HepG2 (cell line): ENCODE data around the gene PARP3. TPM values are rescaled to one million over a fixed set of nuclear protein-coding genes. Genes with fewer than 3 reads are reported as not detected.

Experiments
- BORCS8-MEF2B ChIP-seq: sonication (generic); formaldehyde crosslinking; IDR thresholded peaks from 2 replicates; pipeline ENCODE4 v1.8.0; 2022; ENCODE audit warnings: mild to moderate bottlenecking, missing genetic modification reagents
- CSRNP2 ChIP-seq: sonication (generic); formaldehyde crosslinking; conservative IDR thresholded peaks from 2 replicates; pipeline ENCODE4 v1.8.0; 2022; ENCODE audit warnings: low read depth, missing genetic modification reagents
- FUBP1 ChIP-seq: sonication (generic); formaldehyde crosslinking; IDR thresholded peaks from 2 replicates; pipeline ENCODE4 v1.5.1; 2020; ENCODE audit warnings: missing genetic modification reagents, mild to moderate bottlenecking, borderline replicate concordance
- GABPA ChIP-seq, 2 experiments: IDR thresholded peaks; 2 replicates each; pipeline ENCODE4 v1.6.1; 2011 to 2016; ENCODE audit warnings: low read depth in 2 of 2, low read length in 1 of 2, missing biosample characterization in 1 of 2, missing genetic modification characterization in 1 of 2
- GATA4 ChIP-seq: sonication (generic); IDR thresholded peaks from 2 replicates; pipeline ENCODE4 v1.6.1; 2016; ENCODE audit warnings: antibody characterized with exemption, low read depth, borderline replicate concordance
- HIVEP1 ChIP-seq: sonication (generic); formaldehyde crosslinking; IDR thresholded peaks from 2 replicates; pipeline ENCODE4 v1.4.0; 2020; ENCODE audit warnings: mild to moderate bottlenecking, missing genetic modification reagents
- HNRNPL ChIP-seq: fragments of 200-400 bp; formaldehyde crosslinking; IDR thresholded peaks from 2 replicates; pipeline ENCODE4 v1.6.1; 2017; ENCODE audit warnings: mild to moderate bottlenecking, low read depth, low read length
- KAT8 ChIP-seq: IDR thresholded peaks from 2 replicates; pipeline ENCODE4 v1.6.1; 2016; ENCODE audit warnings: missing genetic modification reagents, missing compliant biosample characterization
- MEF2D ChIP-seq: sonication (generic); formaldehyde crosslinking; IDR thresholded peaks from 2 replicates; pipeline ENCODE4 v1.5.1; 2020; ENCODE audit warnings: mild to moderate bottlenecking, missing genetic modification reagents
- NAIF1 ChIP-seq: sonication (generic); formaldehyde crosslinking; IDR thresholded peaks from 2 replicates; pipeline ENCODE4 v1.5.0; 2020; ENCODE audit warnings: mild to moderate bottlenecking, missing genetic modification reagents, borderline replicate concordance
- NONO ChIP-seq, 2 experiments: fragments of 450-650 bp in 1 of 2; sonication (generic) in 1 of 2; formaldehyde crosslinking in 1 of 2; IDR thresholded peaks in 1 of 2; conservative IDR thresholded peaks in 1 of 2; 2 replicates each; pipeline versions ENCODE4 v1.6.1 to v1.8.0; 2017 to 2022; ENCODE audit warnings: mild to moderate bottlenecking in 1 of 2, missing genetic modification reagents in 1 of 2, moderate library complexity in 1 of 2
- PHF5A ChIP-seq: IDR thresholded peaks from one replicate; pipeline ENCODE4 v1.6.1; 2018; ENCODE audit warnings: low read depth, missing genetic modification reagents; ENCODE audit not compliant: unreplicated experiment
- POLR2A ChIP-seq, 2 experiments: IDR thresholded peaks; 2 replicates each; pipeline ENCODE4 v1.6.1; 2011; ENCODE audit warnings: low read depth in 2 of 2, low read length in 2 of 2, mild to moderate bottlenecking in 1 of 2, moderate library complexity in 1 of 2; ENCODE audit not compliant: insufficient read depth in 1 of 2
- REPIN1 ChIP-seq: sonication (generic); formaldehyde crosslinking; IDR thresholded peaks from 2 replicates; pipeline ENCODE4 v1.8.0; 2022; ENCODE audit warnings: missing genetic modification reagents, low read depth, mild to moderate bottlenecking, borderline replicate concordance
- SAFB2 ChIP-seq: sonication (generic); formaldehyde crosslinking; IDR thresholded peaks from 2 replicates; pipeline ENCODE4 v1.5.1; 2020; ENCODE audit warnings: missing genetic modification reagents, low read depth, mild to moderate bottlenecking, borderline replicate concordance
- SATB2 ChIP-seq: sonication (generic); formaldehyde crosslinking; IDR thresholded peaks from 2 replicates; pipeline ENCODE4 v1.5.0; 2020; ENCODE audit warnings: missing genetic modification reagents
- SMARCC2 ChIP-seq: fragments of 450-650 bp; IDR thresholded peaks from 2 replicates; pipeline ENCODE4 v1.6.1; 2017; ENCODE audit warnings: antibody characterized with exemption, mild to moderate bottlenecking
- THRA ChIP-seq: sonication (generic); formaldehyde crosslinking; IDR thresholded peaks from 2 replicates; pipeline ENCODE4 v1.4.0; 2020; ENCODE audit warnings: missing genetic modification reagents, borderline replicate concordance
- ZBTB25 ChIP-seq: IDR thresholded peaks from 2 replicates; pipeline ENCODE4 v1.6.1; 2018; ENCODE audit warnings: missing genetic modification reagents
- ZNF235 ChIP-seq: sonication (generic); formaldehyde crosslinking; IDR thresholded peaks from 2 replicates; pipeline ENCODE4 v1.8.1; 2023; ENCODE audit warnings: mild to moderate bottlenecking, missing genetic modification reagents, borderline replicate concordance
- ZNF614 ChIP-seq: IDR thresholded peaks from 2 replicates; pipeline ENCODE4 v1.6.1; 2018; ENCODE audit warnings: missing biosample characterization, missing genetic modification reagents, inconsistent platforms, borderline replicate concordance
- ZNF652 ChIP-seq: IDR thresholded peaks from 2 replicates; pipeline ENCODE4 v1.6.1; 2016; ENCODE audit warnings: low read depth, borderline replicate concordance
- ZNF737 ChIP-seq: sonication (generic); formaldehyde crosslinking; IDR thresholded peaks from 2 replicates; pipeline ENCODE4 v1.5.0; 2020; ENCODE audit warnings: missing genetic modification reagents, mild to moderate bottlenecking, borderline replicate concordance
- polyA plus RNA-seq, 8 experiments: library from polyadenylated mRNA; depleted of rRNA in 3 of 8; stranded (reverse) in 7 of 8; unstranded in 1 of 8; fragments of >200 nt; fragmentation: Illumina TruSeq in 4 of 8; extraction: Trizol in 4 of 8; gene quantifications; 2 replicates each; pipeline versions ENCODE4 v1.2.1 to v1.2.3, GENCODE V29; 2011 to 2016; ENCODE audit warnings: low read depth in 4 of 8, missing spikeins in 1 of 8, mixed read lengths in 1 of 8; ENCODE audit not compliant: insufficient read depth in 1 of 8
- total RNA-seq, 5 experiments: library from RNA; depleted of rRNA; stranded (reverse); fragments of >200 nt; fragmentation: Illumina TruSeq; extraction: Trizol; gene quantifications; 2 replicates each; pipeline ENCODE4 v1.2.3, GENCODE V29; 2016; ENCODE audit warnings: low read depth in 1 of 5

The PARP3 gene
- total and polyA plus RNA-seq, 2 of the 13 experiments (the other 11 are each of a cell fraction or from before 2014, with no cell fraction given) = 11.2 to 21.5 TPM

- TF ChIP-seq FUBP1 (CRISPR knock-in tag) (0 out of 2 replicates have a peak, but pooled peaks have one; percentile 33), SAFB2 (CRISPR knock-in tag) (no peak; the same call in 1 of the 2 replicates), SATB2 (CRISPR knock-in tag) (no peak), ZNF235 (CRISPR knock-in tag) (0 out of 2 replicates have a peak, but pooled peaks have one; percentile 21), GABPA (IDR thresholded peaks at IDR 0.05; ENCODE audit: low read depth, low read length) (no peak), GABPA (CRISPR knock-in tag; IDR thresholded peaks at IDR 0.05; ENCODE audit: low read depth) (peak; percentile 62; the same call in 1 of the 2 replicates), NAIF1 (CRISPR knock-in tag) (0 out of 2 replicates have a peak, but pooled peaks have one; percentile 18), GATA4 (no peak), NONO (IDR thresholded peaks at IDR 0.05) (no peak), NONO (CRISPR knock-in tag; conservative IDR thresholded peaks at IDR 0.05) (peak; percentile 87; the same call in 1 of the 2 replicates), HNRNPL (peak; percentile 96), REPIN1 (CRISPR knock-in tag) (peak; percentile 34), BORCS8-MEF2B (CRISPR knock-in tag) (no peak), POLR2A (IDR thresholded peaks at IDR 0.05; ENCODE audit: insufficient read depth in 1 of 2, low read depth in 2 of 2, low read length in 2 of 2) (peak in 1 of 2 experiments; percentile 59; a peak in 1 of 4 replicates), ZBTB25 (peak; percentile 63; the same call in 1 of the 2 replicates), ZNF737 (peak; percentile 72; the same call in 1 of the 2 replicates), CSRNP2 (CRISPR knock-in tag) (no peak), HIVEP1 (CRISPR knock-in tag) (no peak), ZNF614 (CRISPR knock-in tag) (peak; percentile 64; the same call in 1 of the 2 replicates), ZNF652 (CRISPR knock-in tag) (0 out of 2 replicates have a peak, but pooled peaks have one; percentile 16), PHF5A (CRISPR knock-in tag) (peak; percentile 94), SMARCC2 (no peak), THRA (peak; percentile 65; the same call in 1 of the 2 replicates), KAT8 (CRISPR knock-in tag) (no peak), MEF2D (peak; percentile 88)
These were observed 40.2 kb downstream of the PARP3 start (continued) for GRCh38 chr3:51982352-51982837.
